ENCODE results near the gene CYB5D1.

DNA sequence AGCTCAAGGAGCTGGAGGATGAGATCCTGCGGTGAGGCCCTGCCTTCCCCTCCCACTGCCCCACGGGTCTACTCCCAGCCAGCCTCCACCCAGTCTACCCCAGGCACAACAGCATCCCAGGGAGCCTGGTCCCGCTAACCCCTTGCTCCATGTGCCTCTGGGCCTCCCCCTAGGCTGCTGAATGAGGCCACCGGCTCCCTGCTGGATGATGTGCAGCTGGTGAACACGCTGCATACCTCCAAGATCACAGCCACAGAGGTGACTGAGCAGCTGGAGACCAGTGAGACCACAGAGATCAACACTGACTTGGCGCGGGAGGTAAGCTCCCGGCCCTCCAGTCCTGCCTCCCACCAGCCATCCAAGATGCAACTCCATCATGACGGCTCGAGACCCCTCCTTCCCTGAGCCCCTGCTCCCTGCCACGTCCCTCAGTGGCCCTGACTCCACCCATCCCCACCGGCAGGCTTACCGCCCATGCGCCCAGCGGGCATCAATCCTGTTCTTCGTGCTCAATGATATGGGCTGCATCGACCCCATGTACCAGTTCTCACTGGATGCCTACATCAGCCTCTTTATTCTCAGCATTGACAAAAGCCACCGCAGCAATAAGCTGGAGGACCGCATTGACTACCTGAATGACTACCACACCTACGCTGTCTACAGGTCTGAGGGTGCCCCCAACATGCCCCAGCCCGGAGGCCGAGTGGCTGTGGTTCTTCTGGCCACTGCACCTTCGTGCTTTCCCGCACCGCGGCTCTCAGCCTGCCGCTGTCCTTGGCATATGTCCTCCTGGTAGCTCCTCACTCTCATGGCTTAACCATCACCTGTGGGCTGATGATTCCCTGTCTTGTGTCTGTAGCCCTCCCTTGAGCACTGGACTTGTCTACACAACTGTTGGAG, 38.8 kb upstream of the CYB5D1 start:
- TF ChIP-seq MAFK (IDR thresholded peaks at IDR 0.05; ENCODE audit: low read depth, low read length) (no peak), RNF2 (IDR thresholded peaks at IDR 0.05; ENCODE audit: borderline replicate concordance, low read depth, low read length, missing control alignments, poor library complexity, severe bottlenecking) (no peak), POLR2A (IDR thresholded peaks at IDR 0.05; ENCODE audit: control extremely low read depth in 1 of 2, low read depth in 2 of 2, low read length in 2 of 2) (no peak), TEAD4 (IDR thresholded peaks at IDR 0.05; ENCODE audit: low read depth, low read length) (no peak)
- TF ChIP-seq, protein P1, sequence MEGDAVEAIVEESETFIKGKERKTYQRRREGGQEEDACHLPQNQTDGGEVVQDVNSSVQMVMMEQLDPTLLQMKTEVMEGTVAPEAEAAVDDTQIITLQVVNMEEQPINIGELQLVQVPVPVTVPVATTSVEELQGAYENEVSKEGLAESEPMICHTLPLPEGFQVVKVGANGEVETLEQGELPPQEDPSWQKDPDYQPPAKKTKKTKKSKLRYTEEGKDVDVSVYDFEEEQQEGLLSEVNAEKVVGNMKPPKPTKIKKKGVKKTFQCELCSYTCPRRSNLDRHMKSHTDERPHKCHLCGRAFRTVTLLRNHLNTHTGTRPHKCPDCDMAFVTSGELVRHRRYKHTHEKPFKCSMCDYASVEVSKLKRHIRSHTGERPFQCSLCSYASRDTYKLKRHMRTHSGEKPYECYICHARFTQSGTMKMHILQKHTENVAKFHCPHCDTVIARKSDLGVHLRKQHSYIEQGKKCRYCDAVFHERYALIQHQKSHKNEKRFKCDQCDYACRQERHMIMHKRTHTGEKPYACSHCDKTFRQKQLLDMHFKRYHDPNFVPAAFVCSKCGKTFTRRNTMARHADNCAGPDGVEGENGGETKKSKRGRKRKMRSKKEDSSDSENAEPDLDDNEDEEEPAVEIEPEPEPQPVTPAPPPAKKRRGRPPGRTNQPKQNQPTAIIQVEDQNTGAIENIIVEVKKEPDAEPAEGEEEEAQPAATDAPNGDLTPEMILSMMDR (IDR thresholded peaks at IDR 0.05; ENCODE audit: control extremely low read depth in 1 of 3, insufficient read depth in 1 of 3, low read depth in 1 of 3, low read length in 3 of 3), result no peak

All from H1 (cell line).